ENCODE measurements around the gene STK17B. TPM values are rescaled to one million over a fixed set of nuclear protein-coding genes. Genes with fewer than 3 reads are reported as not detected.
"Not testable (repeated sequence)": the region's sequence is repeated elsewhere in the genome, so short reads cannot be mapped to it uniquely, and the experiment has no call there.

STK17B gene
- 67.7 TPM for total RNA-seq
- long read RNA-seq, full-length matches to known transcripts = 18 of 50 reads
- long read RNA-seq, partial matches to known transcripts = 0 of 50 reads
- long read RNA-seq, other reads (novel, unspliced or antisense) = 32 of 50 reads

- peak; percentile 97 for DNase-seq (ENCODE audit: low spot score)
These were observed at the start of gene STK17B for GRCh38 chr2:196171248-196171871. TSS of gene STK17B (minus strand) at chr2:196171578. CDS start at chr2:196163383, 8,195 bp downstream.

- DNase-seq (ENCODE audit: low spot score) = no peak
These were observed 49.3 kb upstream of the STK17B start for GRCh38 chr2:196220671-196221070.

DNA sequence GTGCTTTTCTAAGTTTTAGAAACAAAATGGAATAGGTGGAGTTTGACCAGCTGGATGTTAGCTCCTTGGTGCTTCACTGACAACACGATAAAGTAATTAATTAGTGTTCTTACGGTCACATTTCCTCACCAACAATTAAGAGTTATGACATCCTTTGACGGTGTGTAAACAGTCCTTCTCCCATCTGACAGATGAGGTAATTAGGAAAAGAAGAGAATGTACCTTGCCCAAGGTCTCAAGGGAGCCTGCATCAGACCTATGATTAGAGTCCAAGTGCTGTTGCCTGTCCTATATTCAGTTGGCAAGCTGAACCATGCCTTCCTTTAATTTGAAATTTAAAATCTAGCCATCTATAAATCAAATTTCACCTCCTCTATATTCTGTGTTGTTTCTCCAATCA, 48.3 kb upstream of the STK17B start:
- no peak for DNase-seq (ENCODE audit: low spot score)

DNA sequence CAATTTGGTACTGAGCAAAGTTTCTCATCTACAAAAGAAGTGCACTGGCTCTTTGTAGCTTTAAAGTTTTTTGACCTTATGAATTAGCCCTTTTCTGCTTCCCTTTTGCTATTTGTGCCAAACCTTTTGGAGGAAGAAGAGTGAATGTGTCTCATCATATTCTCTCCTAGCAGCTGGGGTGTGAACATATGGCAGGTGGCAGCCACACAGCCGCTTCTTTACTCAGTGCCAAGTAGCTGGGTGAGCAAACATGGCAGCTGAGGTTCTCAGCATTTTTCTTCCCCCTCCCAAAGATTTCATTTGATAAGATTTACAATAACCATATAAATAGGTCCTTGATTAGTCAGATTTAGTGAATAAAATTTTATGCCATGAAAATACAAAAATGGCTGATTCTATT, 46.7 kb upstream of the STK17B start:
- no peak for DNase-seq (ENCODE audit: low spot score)

- DNase-seq (ENCODE audit: low spot score) = no peak
These were observed 45.7 kb upstream of the STK17B start for GRCh38 chr2:196217116-196217515.

GRCh38 chr2:196215376-196215775, 44.0 kb upstream of the STK17B start:
- DNase-seq (ENCODE audit: low spot score) = no peak

DNA sequence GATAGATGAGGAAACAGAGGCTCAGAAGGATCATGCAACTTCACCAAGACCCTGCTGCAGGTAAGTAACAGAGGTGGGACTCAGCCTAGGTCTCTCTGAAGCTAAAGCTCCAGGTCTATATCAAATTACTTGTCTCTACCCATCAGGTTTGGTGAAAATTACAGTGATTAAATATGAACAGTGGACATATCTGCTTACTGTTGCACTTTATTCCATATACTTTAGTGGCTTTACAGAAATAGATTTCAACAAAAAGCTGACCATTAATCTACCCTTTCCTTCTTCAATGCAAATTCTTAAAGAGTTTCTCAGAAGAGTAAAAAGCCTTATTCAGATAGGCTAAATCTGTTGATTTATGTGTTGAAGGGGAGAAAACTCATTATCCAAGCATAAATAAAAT, 42.8 kb upstream of the STK17B start:
- no peak for DNase-seq (ENCODE audit: low spot score)

GRCh38 chr2:196213252-196213980, 42.0 kb upstream of the STK17B start:
- DNase-seq (ENCODE audit: low spot score) = no peak

GRCh38 chr2:196208915-196209314, 37.5 kb upstream of the STK17B start:
- DNase-seq (ENCODE audit: low spot score) = no peak

DNA sequence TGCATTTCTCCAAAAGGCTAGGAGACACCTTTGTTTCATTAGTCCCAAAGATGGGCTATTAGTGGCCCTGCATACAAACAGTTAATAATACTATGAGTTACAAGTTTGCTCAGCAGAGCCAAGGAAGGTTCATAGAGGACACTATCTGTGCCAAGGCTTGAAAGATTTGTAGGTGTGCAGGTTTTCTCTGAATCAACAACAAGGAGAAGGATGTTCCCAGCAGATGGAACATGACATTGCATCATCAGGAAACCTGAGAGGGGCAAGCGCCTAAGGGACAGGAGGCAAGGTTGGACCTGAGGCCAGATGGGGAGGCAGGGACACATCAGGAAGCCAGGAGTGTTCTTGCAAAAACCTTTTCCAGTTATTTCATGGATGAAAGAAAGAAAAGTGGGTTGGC, 35.4 kb upstream of the STK17B start:
- no peak for DNase-seq (ENCODE audit: low spot score)

- DNase-seq (ENCODE audit: low spot score) = no peak
These were observed 34.6 kb upstream of the STK17B start for GRCh38 chr2:196205881-196206435.

- no peak for DNase-seq (ENCODE audit: low spot score)
These were observed 33.8 kb upstream of the STK17B start for GRCh38 chr2:196205011-196205766.

- DNase-seq (ENCODE audit: low spot score) = no peak
These were observed 30.0 kb upstream of the STK17B start for GRCh38 chr2:196201229-196202009.

DNA sequence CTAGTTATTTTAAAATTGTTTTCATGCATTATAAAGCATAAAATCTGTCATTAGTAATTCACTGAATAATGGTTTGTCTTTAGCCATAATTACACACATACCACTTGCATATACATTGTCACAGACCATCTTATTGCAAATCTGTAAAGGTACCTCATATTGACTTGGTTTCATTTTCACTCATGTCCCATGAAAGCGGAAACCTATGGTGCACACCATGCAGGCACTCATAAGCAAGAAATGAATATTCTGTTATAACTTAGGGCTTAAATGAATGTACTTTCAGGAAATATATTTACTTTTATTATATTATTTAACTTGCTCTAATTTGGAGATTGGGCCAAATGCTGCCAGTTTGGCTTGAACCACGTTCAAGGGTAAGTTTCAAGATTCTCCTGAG, 29.2 kb upstream of the STK17B start:
- DNase-seq (ENCODE audit: low spot score) = no peak

DNA sequence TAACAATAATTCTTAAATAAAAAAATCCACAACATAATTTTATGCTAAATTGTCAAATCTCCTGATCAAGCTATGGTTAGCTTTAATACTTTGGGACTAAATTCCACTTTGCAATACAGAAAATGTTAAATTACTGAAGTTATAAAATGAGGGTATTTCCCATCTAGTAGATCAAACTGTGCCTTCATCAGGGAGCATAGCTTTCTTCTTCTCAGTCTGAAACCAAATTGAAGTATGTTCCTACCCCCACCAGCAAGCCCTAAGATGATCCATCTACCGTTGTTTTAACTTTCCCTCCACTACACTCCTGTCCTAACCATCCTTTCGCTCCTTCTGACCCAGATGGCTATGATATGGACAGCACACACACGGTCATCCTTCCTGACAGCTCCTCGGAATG, 24.4 kb upstream of the STK17B start:
- DNase-seq (ENCODE audit: low spot score) = no peak

GRCh38 chr2:196195302-196195701, 23.9 kb upstream of the STK17B start:
- DNase-seq (ENCODE audit: low spot score) = no peak

DNA sequence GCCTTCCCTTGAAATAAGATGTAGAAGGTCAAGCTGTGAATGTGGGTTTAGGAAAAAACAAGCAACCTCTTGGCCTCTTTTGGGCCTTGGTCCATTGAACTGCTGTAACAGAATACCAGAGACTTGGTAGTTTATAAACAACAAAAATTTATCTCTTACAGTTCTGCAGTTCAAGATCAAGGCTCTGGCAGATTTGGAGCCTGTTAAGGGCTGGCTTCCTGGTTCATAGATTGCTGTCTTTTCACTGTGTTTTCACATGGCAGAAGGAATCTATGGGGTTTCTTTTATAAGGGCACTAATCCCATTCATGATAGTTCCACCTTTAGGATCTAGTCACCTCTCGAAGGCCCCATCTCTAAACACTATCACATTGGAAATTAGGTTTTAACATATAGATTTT, 20.2 kb upstream of the STK17B start:
- no peak for DNase-seq (ENCODE audit: low spot score)

DNA sequence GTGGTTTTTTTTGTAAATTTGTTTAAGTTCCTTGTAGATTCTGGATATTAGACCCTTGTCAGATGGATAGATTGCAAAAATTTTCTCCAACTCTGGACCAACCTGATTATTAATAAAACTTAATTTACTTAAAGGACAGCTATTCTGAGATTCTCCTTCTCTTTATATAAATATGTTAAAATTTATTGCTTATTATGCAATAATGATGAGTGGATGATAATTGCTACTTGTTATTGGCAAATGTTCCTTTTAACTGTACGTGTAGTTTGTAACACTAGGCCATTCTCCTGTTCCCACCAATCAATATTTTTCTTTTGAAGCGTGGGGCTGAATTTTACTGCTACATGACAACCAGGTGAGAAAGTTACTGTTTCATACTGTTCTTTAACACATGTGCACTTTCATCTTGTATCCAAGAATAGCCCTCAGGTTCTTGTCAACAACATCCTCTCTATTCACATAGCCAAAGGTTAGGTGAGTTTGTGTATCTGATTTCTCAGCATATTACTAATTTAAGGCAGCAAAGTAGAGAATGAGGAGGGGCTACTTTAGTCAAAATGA, 16.6 kb upstream of the STK17B start:
- no peak for DNase-seq (ENCODE audit: low spot score)

- not testable (repeated sequence) for DNase-seq (ENCODE audit: low spot score)
These were observed 15.9 kb upstream of the STK17B start for GRCh38 chr2:196187175-196187700.

- DNase-seq (ENCODE audit: low spot score) = no peak
These were observed 15.0 kb upstream of the STK17B start for GRCh38 chr2:196186266-196186980.

All from mesenteric fat pad (tissue), 1 donor.